ENCODE data around the gene THSD4.

The THSD4 gene

GRCh38 chr15:71679793-71680353 is 564.6 kb downstream of the THSD4 start:
- DNase-seq, result no peak

GRCh38 chr15:71682001-71682400 is 566.7 kb downstream of the THSD4 start:
- no peak for DNase-seq

DNA sequence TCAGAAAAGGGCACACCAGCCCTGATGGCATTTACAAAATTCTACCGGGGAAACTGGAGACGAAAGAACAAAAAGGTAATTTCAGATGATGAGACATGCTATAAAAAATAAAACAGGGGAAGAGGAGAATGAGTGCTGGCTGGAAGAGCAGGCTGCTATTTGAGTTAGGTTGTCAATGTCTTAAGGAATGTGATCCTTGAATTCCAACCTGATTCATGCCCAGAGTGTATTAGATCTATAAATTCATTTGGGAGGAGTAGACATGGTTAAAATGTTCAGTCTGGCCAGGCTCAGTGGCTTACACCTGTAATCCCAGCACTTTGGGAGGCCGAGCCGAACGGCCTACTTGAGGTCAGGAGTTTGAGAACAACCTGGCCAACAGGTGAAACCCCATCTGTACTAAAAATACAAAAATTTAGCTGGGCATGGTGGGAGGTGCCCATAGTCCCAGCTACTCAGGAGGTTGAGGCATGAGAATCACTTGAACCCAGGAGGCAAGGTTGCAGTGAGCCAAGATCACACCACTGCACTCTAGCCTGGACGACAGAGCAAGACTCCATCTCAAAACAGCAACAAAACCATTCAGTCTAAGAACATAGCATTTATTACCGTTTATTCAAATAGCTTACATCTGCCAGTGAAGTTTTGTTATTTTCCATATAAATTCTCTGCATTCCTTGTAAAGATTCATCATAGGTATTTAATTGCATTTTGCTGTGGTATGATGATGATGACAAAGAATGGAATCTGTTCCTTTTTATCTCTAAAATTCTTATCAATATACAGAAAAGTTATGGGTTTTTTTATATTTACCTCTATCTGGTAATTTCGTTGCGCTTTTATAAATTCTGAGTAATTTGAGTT is 568.4 kb downstream of the THSD4 start:
- no peak for DNase-seq

- DNase-seq, result no peak
Observed at GRCh38 chr15:71685420-71685993, 570.2 kb downstream of the THSD4 start.

GRCh38 chr15:71686221-71687050 is 571.2 kb downstream of the THSD4 start:
- DNase-seq, result no peak

DNA sequence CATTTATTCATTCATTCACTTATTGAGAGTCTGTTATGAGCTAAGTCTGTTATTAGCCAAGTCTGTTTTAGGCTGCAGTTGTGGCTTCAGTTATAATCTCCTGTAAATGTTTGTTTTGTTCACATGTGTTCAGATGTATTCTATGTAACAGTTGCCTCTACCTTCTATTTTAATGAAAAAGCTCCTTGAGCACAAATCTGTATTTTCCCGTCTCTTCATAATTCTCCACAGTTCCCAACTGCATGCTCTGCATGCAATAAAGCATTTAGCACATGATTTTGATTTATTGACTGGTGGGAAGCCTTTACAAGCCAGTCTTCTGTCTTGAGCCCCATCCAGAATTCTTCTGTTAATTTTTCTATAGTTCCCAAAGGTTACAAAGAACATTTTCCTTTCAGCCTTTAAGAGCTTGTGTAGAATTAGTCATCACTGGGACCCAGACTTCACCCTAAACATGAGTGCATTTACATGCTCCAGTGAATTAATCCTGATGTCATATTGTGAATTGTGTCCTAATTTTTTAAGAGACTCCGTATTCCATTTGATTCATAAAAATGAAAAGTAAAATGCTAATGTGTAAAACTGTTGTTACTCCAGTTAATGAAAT is 572.7 kb downstream of the THSD4 start:
- DNase-seq, result no peak

GRCh38 chr15:71688509-71689094 is 573.3 kb downstream of the THSD4 start:
- DNase-seq, result no peak

- DNase-seq, result no peak
Observed at GRCh38 chr15:71691081-71691457, 575.8 kb downstream of the THSD4 start.

- no peak for DNase-seq
Observed at GRCh38 chr15:71691458-71692417, 576.5 kb downstream of the THSD4 start.

GRCh38 chr15:71697236-71697635 is 582.0 kb downstream of the THSD4 start:
- no peak for DNase-seq

- DNase-seq, result no peak
Observed at GRCh38 chr15:71698030-71698429, 582.8 kb downstream of the THSD4 start.

DNA sequence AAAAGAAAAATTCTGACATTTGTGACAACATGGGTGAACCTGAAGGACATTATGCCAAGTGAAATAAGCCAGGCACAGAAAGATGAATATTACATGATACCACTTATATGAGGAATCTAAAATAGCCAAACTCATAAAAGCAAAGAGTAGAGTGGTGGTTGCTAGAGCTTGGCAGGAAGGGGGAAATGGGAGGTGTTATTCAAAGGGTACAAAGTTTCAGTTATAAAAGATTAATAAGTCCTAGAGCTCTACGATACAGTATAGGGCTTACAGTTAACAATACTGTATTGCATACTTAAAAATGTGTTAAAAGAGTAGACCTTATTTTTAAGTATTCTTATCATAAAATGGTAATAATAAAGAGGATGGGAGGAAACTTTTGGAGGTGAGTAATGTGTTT is 583.5 kb downstream of the THSD4 start:
- no peak for DNase-seq

DNA sequence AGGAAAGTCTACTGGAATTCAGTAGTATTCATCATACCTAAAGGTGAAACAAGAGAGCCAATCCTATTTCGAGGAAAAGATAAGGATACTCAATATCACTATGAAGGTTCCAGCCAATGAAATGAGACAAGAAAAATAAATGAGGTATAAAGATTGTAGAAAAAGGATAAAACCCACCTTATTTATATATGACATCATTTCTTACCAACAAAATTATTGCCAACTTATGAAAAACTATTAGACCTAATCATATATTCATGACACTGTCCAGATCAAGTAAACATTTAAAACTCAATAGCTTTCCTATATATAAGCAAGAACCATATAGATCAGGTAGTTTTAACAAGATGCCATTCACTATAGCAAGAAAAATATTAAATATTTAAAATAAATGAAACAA is 584.7 kb downstream of the THSD4 start:
- DNase-seq, result no peak

DNA sequence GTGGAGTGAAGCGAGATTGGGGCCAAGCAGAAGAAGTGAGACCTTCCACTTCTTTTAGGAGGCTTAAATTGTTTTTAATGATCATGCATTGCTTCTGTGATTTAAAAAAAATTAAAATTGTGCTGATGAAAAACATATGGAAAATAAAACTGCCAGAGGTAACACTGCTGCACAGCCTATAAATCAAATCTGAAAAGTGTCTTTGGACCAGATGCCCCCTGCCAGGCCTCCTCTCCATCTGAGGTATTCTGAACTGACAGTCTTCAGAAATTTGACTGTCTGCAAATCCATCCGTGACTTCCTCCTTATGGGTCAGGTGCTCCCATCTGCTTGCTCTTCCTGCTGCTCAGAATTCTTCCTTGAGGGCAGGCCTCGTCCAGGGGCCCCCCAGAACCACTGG is 586.5 kb downstream of the THSD4 start:
- DNase-seq, result no peak

GRCh38 chr15:71702496-71702895 is 587.2 kb downstream of the THSD4 start:
- no peak for DNase-seq

- DNase-seq, result no peak
Observed at GRCh38 chr15:71705151-71705550, 589.9 kb downstream of the THSD4 start.

- no peak for DNase-seq
Observed at GRCh38 chr15:71706461-71707229, 591.4 kb downstream of the THSD4 start.

DNA sequence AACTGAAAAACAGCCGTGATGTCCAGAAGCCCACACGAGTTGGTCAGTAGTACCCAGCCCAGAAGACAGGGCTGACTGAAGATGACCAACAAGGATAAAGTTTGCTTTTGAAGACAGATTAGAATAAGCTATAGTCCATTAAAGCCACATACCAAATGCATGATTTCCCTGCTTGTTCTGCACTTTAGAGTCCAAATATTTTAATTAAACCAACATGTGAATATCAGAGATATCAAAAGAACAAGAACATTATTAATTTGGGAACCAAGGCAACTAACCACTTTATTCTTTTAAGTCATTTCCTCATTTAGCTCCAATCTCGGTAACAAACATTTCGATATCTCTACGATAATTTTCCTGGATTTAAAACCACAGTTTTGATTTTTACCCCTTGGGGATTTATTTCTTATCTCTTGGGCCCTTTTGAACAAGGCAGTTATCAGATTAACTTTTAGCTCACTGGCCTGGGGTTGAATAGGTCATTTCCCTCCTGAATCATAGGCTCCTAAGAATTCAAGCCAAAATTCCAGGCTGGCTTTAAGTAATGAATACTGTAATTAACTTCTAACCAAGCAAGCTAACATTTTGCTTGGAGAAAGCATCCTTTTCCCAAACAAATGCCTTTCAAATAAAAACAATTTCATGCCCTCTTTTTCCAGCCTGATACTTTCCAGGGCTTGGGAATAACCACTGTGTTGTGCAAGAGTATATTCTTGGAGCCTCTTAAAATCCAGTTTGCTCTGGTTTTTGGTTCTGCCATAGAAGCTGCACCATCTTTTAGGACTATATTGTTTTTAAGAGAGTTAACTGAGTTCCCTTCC is 592.2 kb downstream of the THSD4 start:
- DNase-seq, result no peak

- DNase-seq, result no peak
Observed at GRCh38 chr15:71708051-71708429, 592.8 kb downstream of the THSD4 start.

- no peak for DNase-seq
Observed at GRCh38 chr15:71708741-71709140, 593.5 kb downstream of the THSD4 start.

Data from cortex of kidney (tissue), 1 donor.